ENCODE measurements around the gene SLC39A11.
"Not testable (repeated sequence)": the region's sequence is repeated elsewhere in the genome, so short reads cannot be mapped to it uniquely, and the experiment has no call there.

Gene SLC39A11

GRCh38 chr17:72771734-72772133 lies 320.8 kb downstream of the SLC39A11 start:
- no peak for DNase-seq

DNA sequence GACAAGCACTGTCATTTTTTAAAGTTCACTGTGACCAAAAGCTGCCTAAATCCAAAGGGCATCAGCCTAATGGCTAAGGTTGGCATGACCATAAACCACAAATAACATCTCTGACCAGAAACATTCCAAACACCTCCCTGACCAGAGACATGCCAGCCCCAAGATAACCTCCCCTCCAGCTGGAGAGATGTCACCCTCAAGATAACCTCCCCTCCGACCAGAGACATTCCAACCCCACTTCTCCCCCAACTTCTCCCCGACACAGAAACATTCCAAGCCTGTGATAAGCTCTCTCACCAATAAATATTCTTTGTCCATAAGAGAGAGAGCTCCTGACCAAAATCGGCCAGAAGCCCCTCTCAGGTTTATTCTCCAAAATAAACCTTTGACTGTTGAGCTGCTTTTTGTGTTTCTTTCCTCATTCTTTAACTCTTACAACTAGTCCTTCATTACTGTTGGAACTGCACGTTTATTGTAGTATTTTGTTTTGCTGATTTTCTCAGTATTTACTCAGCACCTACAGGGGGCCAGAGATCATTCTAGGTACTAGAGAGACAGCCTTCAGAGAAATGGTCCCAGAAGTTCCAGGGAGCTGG lies 325.6 kb downstream of the SLC39A11 start:
- DNase-seq: no peak

DNA sequence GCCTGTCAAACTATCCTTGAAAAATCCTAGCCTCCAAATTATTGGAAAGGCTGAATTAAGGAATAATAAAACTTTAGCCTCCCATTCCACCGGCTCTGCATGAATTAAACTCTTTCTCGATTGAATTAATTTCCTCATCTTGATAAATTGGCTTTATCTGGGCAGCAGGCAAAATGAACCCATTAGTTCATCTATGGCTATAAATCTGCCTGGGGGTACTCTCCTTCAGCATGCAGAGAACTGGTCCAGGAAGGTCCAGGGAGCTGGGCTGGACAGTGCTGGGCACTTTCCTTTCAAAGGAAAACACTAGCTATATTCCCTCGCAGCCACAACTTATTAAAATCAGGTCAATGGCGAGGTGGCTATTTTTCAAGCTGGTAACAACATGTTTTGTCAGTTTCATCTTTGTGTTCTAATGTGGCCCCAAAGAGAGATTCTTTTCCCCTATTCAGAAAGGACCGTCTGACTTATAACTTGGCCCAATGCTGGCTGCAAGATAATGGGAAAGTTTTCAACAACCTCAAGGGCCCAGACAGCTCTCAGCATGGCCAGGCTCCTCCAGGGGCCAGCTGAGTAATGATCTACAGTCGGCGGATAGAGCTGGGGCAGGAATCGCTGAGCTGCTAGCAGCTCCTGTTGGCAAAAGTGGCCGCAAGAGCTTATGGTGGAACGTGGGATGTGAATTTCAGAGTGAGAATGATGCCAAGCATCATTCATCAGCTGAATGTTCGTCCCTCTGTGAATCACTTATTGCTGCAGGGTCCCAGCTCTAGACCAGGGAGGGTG lies 326.9 kb downstream of the SLC39A11 start:
- no peak for DNase-seq

- DNase-seq: no peak
Measured at GRCh38 chr17:72764632-72765041, 327.9 kb downstream of the SLC39A11 start.

DNA sequence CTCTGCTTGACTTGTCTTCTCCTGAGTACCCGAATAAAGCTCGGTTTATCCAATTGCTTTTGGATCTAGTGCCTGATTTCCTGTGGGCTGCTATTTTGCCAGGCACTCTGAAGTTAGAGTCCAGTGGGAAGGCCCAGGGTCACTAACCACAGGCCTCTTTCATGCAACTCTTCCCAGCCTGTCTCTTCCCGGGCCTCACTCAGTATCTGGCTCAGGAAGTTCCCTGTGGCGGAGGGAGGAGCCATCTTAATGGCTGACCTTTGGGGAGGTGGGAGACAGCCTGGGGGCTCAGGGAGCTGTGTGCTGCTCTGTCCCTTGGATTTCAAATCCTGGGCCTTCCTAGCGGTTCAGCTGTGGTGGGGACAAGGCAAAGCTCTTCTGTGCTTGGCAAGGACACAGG lies 328.5 kb downstream of the SLC39A11 start:
- no peak for DNase-seq

- not testable (repeated sequence) for DNase-seq
Measured at GRCh38 chr17:72761893-72762575, 330.5 kb downstream of the SLC39A11 start.

DNA sequence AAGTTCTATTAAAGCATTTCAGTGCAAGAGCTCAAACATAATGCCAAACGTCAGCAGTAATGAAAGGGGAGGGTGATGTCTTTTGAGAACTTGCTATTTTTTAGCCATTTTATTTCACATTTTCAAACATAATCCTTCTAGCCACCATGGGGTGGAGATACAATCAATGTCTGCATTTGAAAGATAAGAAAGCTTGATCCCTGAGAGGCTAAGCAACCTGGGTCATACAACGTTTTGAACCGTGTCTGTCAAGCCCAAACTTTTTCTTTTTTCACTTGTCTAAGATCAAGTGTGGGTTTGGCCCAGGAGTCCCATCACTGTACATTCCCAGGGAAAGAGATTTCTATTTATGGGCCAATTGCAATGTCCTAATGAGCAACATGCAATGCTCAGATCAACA lies 331.1 kb downstream of the SLC39A11 start:
- no peak for DNase-seq

DNA sequence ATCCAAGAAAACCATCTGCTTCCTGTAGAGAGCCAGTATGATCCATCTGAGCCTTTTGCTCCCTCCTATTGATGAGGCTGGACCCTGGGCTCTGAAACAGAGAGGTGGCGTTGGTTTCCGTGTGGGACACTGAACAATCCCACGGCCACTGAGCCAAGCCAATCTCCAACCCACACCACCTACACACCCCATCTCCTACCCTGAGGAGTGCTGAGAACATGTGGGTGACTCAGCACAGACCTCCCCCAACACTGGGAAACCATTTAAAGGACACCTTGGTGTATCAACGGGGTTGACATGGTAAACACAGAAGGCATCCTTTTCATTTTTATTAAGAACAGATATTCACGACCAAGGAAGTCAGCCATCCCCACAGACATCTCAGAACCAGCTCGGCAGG lies 332.1 kb downstream of the SLC39A11 start:
- DNase-seq: no peak

DNA sequence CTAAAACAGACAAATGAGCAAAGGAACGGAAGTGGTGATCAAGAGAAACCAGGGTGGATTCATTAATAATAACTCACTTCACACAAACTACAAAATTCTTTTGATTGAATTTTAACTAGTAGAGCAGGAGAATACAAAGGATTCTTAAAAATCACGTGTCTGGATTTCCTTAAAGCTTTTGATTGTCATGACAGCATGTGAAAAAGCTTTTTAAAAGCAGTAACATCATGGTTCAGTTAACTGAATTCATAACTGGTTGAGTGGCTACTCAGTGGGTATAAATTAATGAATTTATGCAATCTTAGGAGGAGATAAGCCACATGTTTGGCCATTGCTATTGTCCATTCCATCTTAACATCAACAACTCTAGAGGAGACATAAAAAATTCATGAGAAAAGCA lies 333.2 kb downstream of the SLC39A11 start:
- no peak for DNase-seq

- DNase-seq: no peak
Measured at GRCh38 chr17:72756256-72756655, 336.2 kb downstream of the SLC39A11 start.

GRCh38 chr17:72754513-72754912 lies 338.0 kb downstream of the SLC39A11 start:
- no peak for DNase-seq

GRCh38 chr17:72751746-72752145 lies 340.7 kb downstream of the SLC39A11 start:
- no peak for DNase-seq

GRCh38 chr17:72749119-72749572 lies 343.3 kb downstream of the SLC39A11 start:
- no peak for DNase-seq

DNA sequence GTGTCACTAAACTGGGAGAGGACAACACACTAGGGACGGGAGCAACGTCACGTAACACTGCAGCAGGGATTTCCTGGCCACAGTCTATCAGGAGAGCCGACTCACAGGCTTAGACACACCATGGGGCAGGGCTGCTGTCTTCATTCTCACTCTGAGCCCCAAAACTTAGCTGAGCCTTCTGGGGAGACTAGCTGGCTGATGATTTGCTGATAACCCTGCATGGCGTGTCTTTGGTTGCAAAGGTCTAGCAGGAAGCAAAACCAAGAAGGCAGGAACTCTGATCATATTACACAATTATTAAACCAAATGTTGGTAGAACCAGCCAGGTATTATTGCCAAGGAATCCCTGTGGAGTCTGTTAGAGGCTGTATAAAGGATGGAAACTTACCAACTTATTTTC lies 345.0 kb downstream of the SLC39A11 start:
- DNase-seq: no peak

DNA sequence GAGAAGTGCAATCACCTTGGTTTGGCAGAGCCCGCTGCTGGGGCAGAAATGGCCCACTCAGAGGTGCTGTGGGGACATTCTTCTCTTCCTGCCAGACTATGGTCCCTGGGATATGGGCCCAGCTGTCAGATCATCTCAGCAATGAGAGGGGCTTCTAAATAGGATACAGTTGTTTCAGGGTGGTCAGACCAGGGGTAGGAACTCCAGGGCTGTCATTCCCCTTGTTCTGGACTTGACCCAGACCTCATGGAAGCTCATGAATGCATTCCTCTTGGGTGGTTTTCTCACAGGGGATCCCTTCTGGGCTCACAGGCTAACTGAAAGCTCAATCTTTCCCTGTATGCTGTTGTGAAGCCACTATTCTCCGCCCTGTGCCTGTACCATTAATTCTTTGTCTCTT lies 347.2 kb downstream of the SLC39A11 start:
- no peak for DNase-seq

DNA sequence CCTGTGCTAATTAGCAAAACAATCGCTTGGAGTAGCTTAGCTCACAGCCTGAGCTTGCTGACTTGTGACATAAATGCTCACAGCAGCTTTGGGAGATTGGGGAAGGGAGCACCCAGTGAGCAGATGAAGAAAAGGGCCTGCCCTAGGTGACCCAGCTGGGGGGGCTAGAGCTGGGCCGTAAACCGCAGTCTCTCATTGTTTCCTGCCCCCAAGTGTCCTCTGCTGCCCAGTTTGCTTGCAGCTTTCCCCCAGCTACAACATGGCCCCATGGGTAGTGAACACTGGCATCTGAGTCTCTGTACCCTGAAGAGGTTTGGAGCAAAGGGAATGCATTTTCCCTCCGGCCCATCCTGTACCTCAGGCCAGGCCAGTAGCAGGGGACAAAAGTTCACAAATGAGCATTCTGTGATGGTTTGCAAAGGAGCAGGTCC lies 349.4 kb downstream of the SLC39A11 start:
- DNase-seq: no peak

- no peak for DNase-seq
Measured at GRCh38 chr17:72737151-72737690, 355.3 kb downstream of the SLC39A11 start.

DNA sequence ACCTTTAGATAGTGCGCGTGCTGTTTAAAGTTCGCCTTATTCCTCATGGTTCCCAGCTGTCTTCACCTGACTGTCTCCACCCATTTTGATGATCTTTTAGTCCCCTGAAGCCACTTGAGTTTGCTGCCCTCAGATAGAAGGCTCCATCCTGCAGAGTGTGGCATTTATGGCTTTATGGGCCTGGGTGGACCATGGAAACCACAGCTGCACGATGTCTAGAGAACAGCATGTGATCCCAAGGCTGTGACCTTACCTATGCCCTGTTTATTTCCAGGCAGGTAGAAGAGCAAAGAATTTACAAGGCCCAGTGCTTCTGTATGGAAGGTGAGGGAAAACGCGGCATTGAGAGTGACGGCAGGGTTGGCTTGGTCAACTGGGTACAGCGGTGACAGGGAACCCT lies 356.9 kb downstream of the SLC39A11 start:
- DNase-seq: no peak

GRCh38 chr17:72735048-72735447 lies 357.4 kb downstream of the SLC39A11 start:
- DNase-seq: no peak

DNA sequence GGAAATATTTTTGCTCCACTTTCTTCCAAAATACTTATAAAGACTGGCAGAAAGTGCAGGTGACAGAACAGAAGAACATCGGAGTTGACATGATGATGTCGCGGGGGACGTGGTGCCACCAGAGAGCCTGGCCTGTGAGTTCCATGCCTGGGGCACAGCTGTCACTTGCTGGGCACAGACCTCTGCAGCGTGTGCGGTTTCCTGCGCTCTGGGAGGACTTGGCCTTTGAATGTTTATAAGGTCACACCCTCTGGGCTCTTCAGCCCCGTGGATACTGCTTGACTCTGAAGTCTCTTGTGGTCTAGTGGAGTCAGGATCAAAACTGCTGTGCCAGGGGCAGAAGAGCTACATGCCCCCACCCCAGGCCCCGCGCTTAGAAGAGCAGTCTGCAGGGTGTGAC lies 357.9 kb downstream of the SLC39A11 start:
- DNase-seq: no peak

DNA sequence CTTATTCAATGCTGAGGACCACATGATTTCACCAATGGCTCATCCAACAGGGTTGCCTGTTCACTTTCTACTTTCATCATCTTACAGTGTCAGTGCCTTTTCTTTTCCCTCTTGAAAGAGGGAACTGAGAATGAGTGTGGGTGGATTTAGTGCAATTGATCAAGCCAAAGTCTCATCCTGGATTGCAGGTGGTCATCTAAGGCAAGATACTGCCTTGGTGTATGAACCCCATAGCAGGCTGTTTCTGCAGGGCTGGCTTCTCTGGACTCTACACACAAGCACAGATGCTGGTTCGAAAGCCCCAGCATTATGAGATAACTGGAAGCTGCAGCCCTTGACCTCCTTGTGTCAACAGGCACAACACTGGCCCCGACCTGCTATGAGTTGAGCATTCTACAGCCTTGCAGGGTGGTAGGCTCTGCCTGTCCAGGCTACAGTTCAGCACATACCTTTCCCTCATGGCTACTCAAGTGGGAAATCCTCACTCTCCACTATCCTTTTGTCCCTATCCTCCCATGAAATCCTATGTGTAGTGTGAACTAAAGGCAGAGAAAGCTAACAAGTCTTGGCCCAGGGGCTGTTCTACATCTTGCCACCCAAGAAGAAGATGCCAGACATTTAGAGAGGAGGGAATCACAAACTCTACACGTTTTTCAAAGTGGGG lies 358.7 kb downstream of the SLC39A11 start:
- DNase-seq: no peak

GRCh38 chr17:72732893-72733618 lies 359.4 kb downstream of the SLC39A11 start:
- DNase-seq: no peak

Measured in GDM1 (cell line).